Hematopoietic multipotent progenitor cell treated with erythropoietin and hydrocortisone succinate and interleukin-3 and kit ligand, for 17 days (in vitro differentiated cells): ENCODE data around the gene ALG5.

Experiments used
- DNase-seq: peaks from one replicate; pipeline ENCODE4 v3.0.0-alpha.2; 2015; ENCODE audit warnings: low spot score

ALG5 gene

GRCh38 chr13:36999054-36999714, at the start of gene ALG5:
TSS of gene ALG5 (minus strand) at chr13:36999340. CDS start at chr13:36999300, 40 bp downstream.
- DNase-seq = peak; percentile 93

- DNase-seq = no peak
These were observed 48.7 kb upstream of the ALG5 start for GRCh38 chr13:37047846-37048245.

GRCh38 chr13:37047032-37047431, 47.9 kb upstream of the ALG5 start:
- no peak for DNase-seq

GRCh38 chr13:37046062-37046461, 46.9 kb upstream of the ALG5 start:
- DNase-seq = no peak

GRCh38 chr13:37040789-37041188, 41.6 kb upstream of the ALG5 start:
- DNase-seq = no peak

GRCh38 chr13:37039896-37040295, 40.8 kb upstream of the ALG5 start:
- no peak for DNase-seq

- DNase-seq = no peak
These were observed 38.1 kb upstream of the ALG5 start for GRCh38 chr13:37037241-37037640.

GRCh38 chr13:37029617-37030016, 30.5 kb upstream of the ALG5 start:
- no peak for DNase-seq

- no peak for DNase-seq
These were observed 28.5 kb upstream of the ALG5 start for GRCh38 chr13:37027639-37028038.

- no peak for DNase-seq
These were observed 27.6 kb upstream of the ALG5 start for GRCh38 chr13:37026771-37027170.

GRCh38 chr13:37023871-37024270, 24.7 kb upstream of the ALG5 start:
- no peak for DNase-seq

- DNase-seq = no peak
These were observed 15.5 kb upstream of the ALG5 start for GRCh38 chr13:37014609-37015008.

GRCh38 chr13:37011788-37012187, 12.6 kb upstream of the ALG5 start:
- DNase-seq = no peak

GRCh38 chr13:37011002-37011401, 11.9 kb upstream of the ALG5 start:
- DNase-seq = no peak

GRCh38 chr13:37010424-37010823, 11.3 kb upstream of the ALG5 start:
- DNase-seq = no peak

- no peak for DNase-seq
These were observed 10.6 kb upstream of the ALG5 start for GRCh38 chr13:37009692-37010091.

- peak; percentile 21 for DNase-seq
These were observed 2.7 kb upstream of the ALG5 start for GRCh38 chr13:37001921-37002250.

GRCh38 chr13:36998624-36999041, 507 bp downstream of the ALG5 start:
- peak; percentile 29 for DNase-seq

- DNase-seq = no peak
These were observed 1.3 kb downstream of the ALG5 start for GRCh38 chr13:36997716-36998427.

GRCh38 chr13:36992362-36992761, 6.8 kb downstream of the ALG5 start:
- DNase-seq = no peak

- no peak for DNase-seq
These were observed 12.5 kb downstream of the ALG5 start for GRCh38 chr13:36986462-36987240.

GRCh38 chr13:36981156-36981743, 17.9 kb downstream of the ALG5 start:
- DNase-seq = peak; percentile 49
